Loucy (cell line): Measurements from ENCODE around the gene DMP1.

Experiments
- CTCF ChIP-seq: fragments of 200-600 bp; sonication (generic); conservative IDR thresholded peaks from 2 replicates; pipeline ENCODE4 v1.5.1; 2014; ENCODE audit warnings: mild to moderate bottlenecking, antibody characterized with exemption, low read length
- EZH2phosphoT487 ChIP-seq: fragments of 200-600 bp; IDR thresholded peaks from 2 replicates; pipeline ENCODE4 v1.6.1; 2018; ENCODE audit warnings: antibody characterized with exemption, mild to moderate bottlenecking, moderate library complexity, borderline replicate concordance

- TF ChIP-seq CTCF (no peak), EZH2phosphoT487 (no peak)
Observed at GRCh38 chr4:87601361-87601760, 48.7 kb upstream of the DMP1 start.
